Panc1 (cell line): ENCODE results near the gene ANO1. TPM values are rescaled to one million over a fixed set of nuclear protein-coding genes. Genes with fewer than 3 reads are reported as not detected.

Experiments used
- ATAC-seq: fragments of 200-7000 bp; cut with Tn5 transposase; 2 replicates; pipeline ENCODE4 v1.9.1; 2020; ENCODE audit warnings: mild to moderate bottlenecking, moderate library complexity
- BruUV-seq: library from RNA; stranded (reverse); fragments of 400-500 nt; replicated peaks from 2 replicates; lab custom pipeline; 2021; lab: Mats Ljungman, UMichigan
- CTCF ChIA-PET: fragments of 300-600 bp; sonication (Branson Sonifier 250); formaldehyde crosslinking; loops from one replicate; lab custom pipeline; 2022; ENCODE audit warnings: antibody characterized with exemption; lab: Charles Lee
- POLR2A ChIA-PET: fragments of 300-600 bp; sonication (Branson Sonifier 250); formaldehyde crosslinking; loops from one replicate; lab custom pipeline; 2022; ENCODE audit warnings: antibody characterized with exemption; lab: Charles Lee
- DNase-seq: peaks from one replicate; pipeline ENCODE4 v3.0.0-alpha.2; 2010; ENCODE audit warnings: low read depth, low spot score
- H3K27ac ChIP-seq: 2 replicates; pipeline ENCODE4 v1.5.1; 2011; ENCODE audit warnings: mild to moderate bottlenecking, low read length, inconsistent platforms
- H3K27me3 ChIP-seq: fragments of 200-500 bp; sonication (Bioruptor generic); 2 replicates; pipeline ENCODE4 v1.6.0; 2014; ENCODE audit warnings: low read length, inconsistent platforms; ENCODE audit not compliant: control insufficient read depth, insufficient read depth
- H3K36me3 ChIP-seq: fragments of 200-500 bp; sonication (Bioruptor generic); 2 replicates; pipeline ENCODE4 v1.5.1; 2014; ENCODE audit warnings: inconsistent platforms, mild to moderate bottlenecking, low read length, moderate library complexity; ENCODE audit not compliant: control insufficient read depth, insufficient read depth
- H3K4me1 ChIP-seq: 2 replicates; pipeline ENCODE4 v1.5.1; 2011; ENCODE audit warnings: inconsistent platforms, mild to moderate bottlenecking, low read length, moderate library complexity; ENCODE audit not compliant: control insufficient read depth, insufficient read depth
- H3K4me3 ChIP-seq, 2 experiments: 2 replicates each; pipeline ENCODE4 v1.5.1; 2011 to 2012; ENCODE audit warnings: low read depth in 2 of 2, low read length in 2 of 2, mild to moderate bottlenecking in 2 of 2, inconsistent platforms in 1 of 2, moderate library complexity in 1 of 2
- H3K9me3 ChIP-seq: fragments of 200-500 bp; sonication (Bioruptor generic); 2 replicates; pipeline ENCODE4 v1.5.1; 2014; ENCODE audit warnings: low read depth, mild to moderate bottlenecking, inconsistent platforms, low read length, moderate library complexity; ENCODE audit not compliant: control insufficient read depth, insufficient read depth
- CTCF ChIP-seq: fragments of 450-650 bp; IDR thresholded peaks from 2 replicates; pipeline ENCODE4 v1.5.1; 2017; ENCODE audit warnings: mild to moderate bottlenecking
- POLR2AphosphoS5 ChIP-seq: IDR thresholded peaks from 2 replicates; pipeline ENCODE4 v1.6.1; 2012; ENCODE audit warnings: mild to moderate bottlenecking, low read depth, low read length, moderate library complexity
- REST ChIP-seq, 2 experiments: IDR thresholded peaks; 2 replicates each; pipeline ENCODE4 v1.6.1; 2011 to 2012; ENCODE audit warnings: low read depth in 2 of 2, control low read depth in 1 of 2, low read length in 1 of 2, mild to moderate bottlenecking in 1 of 2, moderate library complexity in 1 of 2; ENCODE audit not compliant: insufficient read depth in 1 of 2
- SIN3A ChIP-seq: IDR thresholded peaks from 2 replicates; pipeline ENCODE4 v1.6.1; 2012; ENCODE audit warnings: low read depth, mild to moderate bottlenecking, low read length, moderate library complexity, borderline replicate concordance; ENCODE audit not compliant: insufficient read depth
- TCF7L2 ChIP-seq: IDR thresholded peaks from 2 replicates; pipeline ENCODE4 v1.6.1; 2011; ENCODE audit warnings: mild to moderate bottlenecking, low read depth, low read length, inconsistent platforms
- in situ Hi-C: cut with HindIII; loops from 2 replicates; pipeline ENCODE4 v1.10.0; 2016; ENCODE audit warnings: low sequenced_read_pairs, low pct_unique_long_range_greater_than_20kb
- intact Hi-C: fragments of 100-400 bp; cut with micrococcal nuclease; formaldehyde crosslinking; loops from one replicate; pipeline ENCODE4 v1.10.0; 2022; ENCODE audit not compliant: unreplicated experiment
- total RNA-seq: library from RNA; stranded (reverse); gene quantifications from one replicate; pipeline ENCODE4 v1.2.1, GENCODE V29; 2021; ENCODE audit not compliant: unreplicated experiment

The ANO1 gene
- total RNA-seq, 1 experiment from 2014 or later, result 2.3 TPM

GRCh38 chr11:70147668-70148067 lies 69.6 kb downstream of the ANO1 start:
- H3K4me3 ChIP-seq, result no peak overlapping the region
- ATAC-seq, result no peak
- no peak for TF ChIP-seq TCF7L2
- TF ChIP-seq SIN3A, result no peak
- no peak for TF ChIP-seq CTCF
- no peak for TF ChIP-seq POLR2AphosphoS5
- no peak for TF ChIP-seq REST (IDR thresholded peaks at IDR 0.05; ENCODE audit: insufficient read depth in 1 of 2, low read depth in 2 of 2, low read length in 1 of 2)
- in situ Hi-C loops (no loop called here), intact Hi-C loops (no loop called here)
- no peaks in the 10 kb centered on the region for H3K9me3 ChIP-seq
- no peak for DNase-seq
- no TSS peak for BruUV-seq
- H3K27me3 ChIP-seq, result no peaks in the 10 kb centered on the region
- ChIA-PET CTCF (no interaction called here), POLR2A (no interaction called here)
- no peaks in the 10 kb centered on the region for H3K36me3 ChIP-seq
- H3K4me1 ChIP-seq, result peaks cover 4% of the 10 kb centered on the region
- H3K27ac ChIP-seq, result no peak overlapping the region

- no peak for TF ChIP-seq TCF7L2
- TF ChIP-seq CTCF, result no peak
- TF ChIP-seq SIN3A, result no peak
- no peak for TF ChIP-seq POLR2AphosphoS5
- no peak for TF ChIP-seq REST (IDR thresholded peaks at IDR 0.05; ENCODE audit: insufficient read depth in 1 of 2, low read depth in 2 of 2, low read length in 1 of 2)
These were observed 73.6 kb downstream of the ANO1 start for GRCh38 chr11:70151671-70152070.

More at GRCh38 chr11:70151671-70152070, 73.6 kb downstream of the ANO1 start:
- no peak overlapping the region for H3K4me3 ChIP-seq
- BruUV-seq, result no TSS peak
- ChIA-PET POLR2A (no interaction called here), CTCF (no interaction called here)
- H3K9me3 ChIP-seq, result no peaks in the 10 kb centered on the region
- no peak overlapping the region for H3K27ac ChIP-seq
- intact Hi-C loops (no loop called here), in situ Hi-C loops (no loop called here)
- H3K27me3 ChIP-seq, result no peaks in the 10 kb centered on the region
- no peaks in the 10 kb centered on the region for H3K36me3 ChIP-seq
- no peak for ATAC-seq
- DNase-seq, result no peak
- no peaks in the 10 kb centered on the region for H3K4me1 ChIP-seq
